ENCODE results near the gene NXPE3.

The NXPE3 gene

GRCh38 chr3:101803939-101804338 is 24.9 kb downstream of the NXPE3 start:
- TF ChIP-seq CTCF (IDR thresholded peaks at IDR 0.05; ENCODE audit: borderline replicate concordance, control extremely low read depth, extremely low read depth, insufficient read depth, missing control alignments), result no peak
- in situ Hi-C loops (cut with MboI; ENCODE audit: low sequenced_read_pairs, unreplicated experiment), result no loop called here
- no peak for DNase-seq (ENCODE audit: low spot score)

- no peak for DNase-seq (ENCODE audit: low spot score)
- in situ Hi-C loops (cut with MboI; ENCODE audit: low sequenced_read_pairs, unreplicated experiment), result loop anchor here (5.0 kb wide), 1 partner anchor 416 kb away; no protein-coding TSS in a partner anchor
- no peak for TF ChIP-seq CTCF (IDR thresholded peaks at IDR 0.05; ENCODE audit: borderline replicate concordance, control extremely low read depth, extremely low read depth, insufficient read depth, missing control alignments)
These were observed 27.5 kb downstream of the NXPE3 start for GRCh38 chr3:101806491-101806890.

DNA sequence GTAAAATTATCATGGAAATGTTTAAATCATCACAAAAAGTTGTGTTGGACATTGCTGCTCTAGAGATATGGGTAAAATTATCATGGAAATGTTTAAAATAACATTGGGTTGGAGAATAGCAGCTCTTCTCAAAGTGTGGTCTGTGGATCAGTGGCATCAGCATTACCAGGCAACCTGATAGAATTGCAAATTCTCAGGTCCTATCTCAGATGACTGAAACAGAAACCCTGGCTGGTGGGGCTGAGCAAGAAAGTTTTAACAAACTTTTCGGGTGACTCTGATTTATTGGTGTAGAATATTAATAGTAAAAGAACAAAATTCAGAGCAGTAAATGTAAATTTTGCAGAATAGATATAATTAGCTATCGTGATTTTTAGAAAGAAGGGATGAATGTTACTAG is 28.9 kb downstream of the NXPE3 start:
- in situ Hi-C loops (cut with MboI; ENCODE audit: low sequenced_read_pairs, unreplicated experiment), result loop anchor here (5.0 kb wide), 1 partner anchor 414 kb away; no protein-coding TSS in a partner anchor
- DNase-seq (ENCODE audit: low spot score), result no peak

DNA sequence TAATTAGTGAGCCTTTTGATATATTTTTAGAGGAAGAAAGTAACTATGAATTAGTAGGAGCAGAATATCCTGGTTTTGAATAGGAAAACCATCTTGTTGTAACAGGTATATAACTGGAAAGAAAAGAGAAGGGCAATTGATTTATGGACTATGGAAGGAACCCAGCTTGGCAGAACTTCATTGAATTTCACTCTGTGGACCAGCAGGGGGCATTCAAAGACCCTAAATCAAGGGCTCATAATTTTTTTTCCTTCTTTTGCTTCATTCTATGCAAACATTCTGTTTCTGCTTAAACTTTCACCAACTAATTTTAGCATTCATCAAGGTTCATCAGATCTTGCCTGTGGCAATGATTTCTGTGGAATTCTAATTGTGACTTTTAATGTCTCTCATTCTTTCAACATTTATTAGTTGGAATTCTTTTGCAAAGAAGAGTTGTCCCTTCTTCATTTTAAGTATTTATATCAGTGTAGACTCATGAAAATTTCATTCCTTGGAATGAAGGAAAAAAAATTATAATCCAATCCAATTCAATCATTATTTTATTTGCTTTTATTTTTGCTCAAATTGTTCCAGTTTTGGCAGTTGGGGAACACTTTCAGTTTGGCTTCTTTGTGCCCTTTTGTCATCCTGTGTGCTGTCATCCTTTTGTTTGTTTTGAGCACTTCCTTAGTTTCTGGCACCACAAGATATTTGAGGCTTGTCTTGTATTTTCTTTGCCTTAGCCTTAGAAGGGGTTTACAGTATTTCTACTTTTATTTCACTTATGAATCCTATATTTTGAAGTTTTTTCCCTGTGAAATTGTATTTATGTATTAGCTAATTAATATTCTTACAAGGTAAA is 30.4 kb downstream of the NXPE3 start:
- peak; percentile 39 for TF ChIP-seq CTCF (IDR thresholded peaks at IDR 0.05; ENCODE audit: borderline replicate concordance, control extremely low read depth, extremely low read depth, insufficient read depth, missing control alignments)
- peak; percentile 43 for DNase-seq (ENCODE audit: low spot score)
- in situ Hi-C loops (cut with MboI; ENCODE audit: low sequenced_read_pairs, unreplicated experiment), result loop anchor here (5.0 kb wide), 2 partner anchors 413 to 723 kb away; no protein-coding TSS in a partner anchor

More for the DNA sequence above, 28.9 kb downstream of the NXPE3 start:
- TF ChIP-seq CTCF (IDR thresholded peaks at IDR 0.05; ENCODE audit: borderline replicate concordance, control extremely low read depth, extremely low read depth, insufficient read depth, missing control alignments), result no peak

- no peak for DNase-seq (ENCODE audit: low spot score)
- in situ Hi-C loops (cut with MboI; ENCODE audit: low sequenced_read_pairs, unreplicated experiment), result loop anchor here (5.0 kb wide), 1 partner anchor 722 kb away; no protein-coding TSS in a partner anchor
- TF ChIP-seq CTCF (IDR thresholded peaks at IDR 0.05; ENCODE audit: borderline replicate concordance, control extremely low read depth, extremely low read depth, insufficient read depth, missing control alignments), result no peak
These were observed 31.0 kb downstream of the NXPE3 start for GRCh38 chr3:101810022-101810418.

DNA sequence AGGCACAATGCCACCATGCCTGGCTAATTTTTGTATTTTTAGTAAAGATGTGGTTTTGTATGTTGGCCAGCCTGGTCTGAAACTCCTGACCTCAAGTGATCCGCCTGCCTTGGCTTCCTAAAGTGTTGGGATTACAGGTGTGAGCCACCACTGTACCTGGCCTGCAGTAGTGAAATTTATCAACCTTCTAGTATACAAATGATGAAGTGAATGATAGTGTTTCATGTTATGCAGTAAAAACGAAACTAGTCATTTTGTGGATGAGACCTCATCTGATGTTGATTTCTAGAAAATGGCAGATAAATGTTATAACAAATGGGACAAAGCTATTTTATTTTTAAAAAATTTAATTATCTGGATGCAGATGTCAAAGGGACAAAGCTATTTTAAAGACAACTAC is 32.9 kb downstream of the NXPE3 start:
- in situ Hi-C loops (cut with MboI; ENCODE audit: low sequenced_read_pairs, unreplicated experiment), result loop anchor here (5.0 kb wide), 1 partner anchor 720 kb away; no protein-coding TSS in a partner anchor
- TF ChIP-seq CTCF (IDR thresholded peaks at IDR 0.05; ENCODE audit: borderline replicate concordance, control extremely low read depth, extremely low read depth, insufficient read depth, missing control alignments), result no peak
- DNase-seq (ENCODE audit: low spot score), result no peak
